Glomerular visceral epithelial cell (primary cell): ENCODE results near the gene PTTG1IP2.

Source experiments
- DNase-seq: peaks from one replicate; pipeline ENCODE4 v3.0.0-alpha.2; 2016; ENCODE audit errors: extremely low spot score

PTTG1IP2 gene

GRCh38 chr7:90560730-90561129, 91.3 kb downstream of the PTTG1IP2 start:
- no peak for DNase-seq
